Measurements from ENCODE around the gene KRT37.
"Not testable (repeated sequence)": the region's sequence is repeated elsewhere in the genome, so short reads cannot be mapped to it uniquely, and the experiment has no call there.

KRT37 gene

DNA sequence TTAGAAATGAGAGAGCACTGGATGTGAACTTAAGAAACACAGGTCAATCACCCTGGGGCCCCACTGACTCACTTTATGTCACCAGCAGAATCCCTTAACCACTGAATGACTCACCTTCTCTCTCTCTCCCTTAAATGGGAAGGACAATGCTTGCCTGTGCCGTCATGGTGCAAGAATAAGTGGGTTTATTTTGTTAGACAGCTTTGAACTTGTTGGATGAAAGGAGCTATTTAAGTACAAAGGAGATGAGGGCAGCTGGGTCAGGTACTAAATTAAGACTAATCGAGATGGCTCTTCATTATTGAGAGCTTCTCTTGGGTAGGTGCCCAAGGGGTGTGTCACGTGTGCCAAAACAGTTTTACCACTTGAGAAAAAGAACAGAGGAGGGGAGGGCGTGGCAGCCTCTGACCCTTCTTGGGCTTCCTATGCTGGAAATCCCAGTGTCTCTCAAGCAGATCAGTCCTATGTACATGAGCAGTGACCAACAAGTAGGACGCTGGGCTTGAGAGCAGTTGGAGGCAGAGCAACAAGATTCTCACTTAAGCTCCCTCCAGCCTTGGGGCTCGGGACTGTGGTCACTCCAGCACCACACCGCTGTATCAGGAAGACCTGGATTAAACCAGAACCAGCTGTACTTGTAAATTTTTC, 20.2 kb downstream of the KRT37 start:
- DNase-seq (ENCODE audit: low read depth) = peak; percentile 95

DNA sequence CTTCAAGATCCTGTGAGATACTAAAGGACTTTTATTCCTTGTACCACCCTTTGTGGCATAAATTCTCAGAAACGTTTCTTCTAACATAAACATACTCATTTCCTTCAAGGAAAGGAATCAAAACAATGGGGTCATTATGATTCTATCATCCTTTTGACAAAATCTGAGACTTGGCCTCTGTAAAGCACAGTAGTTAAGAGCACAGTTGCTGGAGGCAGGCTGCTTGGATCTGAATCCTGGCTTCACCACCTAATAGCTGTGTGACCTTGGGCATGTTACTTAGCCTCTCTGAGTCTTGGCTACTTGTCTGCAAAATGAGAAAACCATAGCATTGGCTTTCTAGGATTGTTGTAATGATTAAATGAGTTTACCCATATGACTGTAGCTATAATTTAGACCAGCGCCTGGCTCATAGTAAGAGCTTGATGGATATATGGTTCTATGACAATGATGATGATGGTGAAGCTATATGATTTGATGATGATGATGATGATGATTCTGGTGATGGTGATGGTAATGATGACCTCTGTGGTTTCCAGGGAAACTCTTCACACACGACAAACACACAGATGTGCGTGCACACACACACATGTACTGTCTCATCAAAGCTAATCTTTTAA, 20.9 kb downstream of the KRT37 start:
- no peak for DNase-seq (ENCODE audit: low read depth)

DNA sequence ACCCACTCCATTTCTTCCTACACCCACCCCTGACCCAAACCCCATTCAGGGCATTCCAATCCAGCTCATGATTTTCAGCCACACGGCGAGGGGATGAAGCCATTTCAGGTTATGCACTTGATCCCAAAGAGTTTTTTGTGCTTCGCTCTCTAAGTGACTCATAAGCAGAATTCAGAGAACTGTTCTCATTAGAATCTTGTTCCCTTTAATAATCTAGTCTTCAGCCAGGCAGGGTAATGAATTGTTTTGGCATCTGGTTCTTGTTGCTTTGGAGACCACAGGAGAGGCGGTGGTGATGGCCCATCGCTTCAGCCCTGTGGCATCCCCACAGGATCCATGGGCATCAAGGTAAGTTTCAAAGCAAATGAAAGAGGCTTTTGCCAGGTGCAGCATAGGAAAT, 22.2 kb downstream of the KRT37 start:
- DNase-seq (ENCODE audit: low read depth) = no peak

DNA sequence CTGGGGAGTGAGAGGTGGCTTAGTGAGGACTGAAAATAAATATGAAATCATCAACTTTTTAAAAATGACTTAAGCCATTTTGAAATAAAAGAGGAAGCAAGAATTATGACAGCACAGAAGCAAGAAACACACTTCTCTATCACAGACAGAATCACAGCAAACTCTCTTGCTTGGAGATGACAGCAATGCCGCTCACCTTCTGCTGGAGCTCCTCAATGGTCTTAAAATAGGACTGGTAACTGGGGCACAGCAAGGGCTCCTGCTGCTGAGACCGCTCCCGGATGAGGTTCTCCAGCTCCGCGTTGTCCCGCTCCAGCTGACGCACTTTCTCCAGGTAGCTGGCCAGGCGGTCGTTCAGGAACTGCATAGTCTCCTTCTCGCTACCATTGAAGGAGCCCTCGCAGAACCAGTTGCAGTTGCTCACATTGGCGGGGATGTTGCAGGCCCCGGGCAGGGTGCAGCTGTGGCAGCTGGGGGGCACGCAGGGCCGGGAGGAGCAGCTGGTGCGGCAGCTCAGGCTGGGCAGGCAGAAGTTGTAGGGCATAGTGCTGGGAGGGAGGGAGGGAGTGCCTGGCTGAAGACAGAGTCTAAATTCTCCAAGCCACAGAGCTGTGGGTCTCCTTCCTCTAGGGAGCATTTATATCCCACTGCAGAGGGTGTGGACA, 27.3 kb downstream of the KRT37 start, which contains the start of gene KRT31:
Gene KRT31, minus strand, starts transcription at position 613 of the 665 bp plus-strand sequence. Its CDS starts 69 bp downstream, at position 544.
- DNase-seq (ENCODE audit: low read depth) = no peak

DNA sequence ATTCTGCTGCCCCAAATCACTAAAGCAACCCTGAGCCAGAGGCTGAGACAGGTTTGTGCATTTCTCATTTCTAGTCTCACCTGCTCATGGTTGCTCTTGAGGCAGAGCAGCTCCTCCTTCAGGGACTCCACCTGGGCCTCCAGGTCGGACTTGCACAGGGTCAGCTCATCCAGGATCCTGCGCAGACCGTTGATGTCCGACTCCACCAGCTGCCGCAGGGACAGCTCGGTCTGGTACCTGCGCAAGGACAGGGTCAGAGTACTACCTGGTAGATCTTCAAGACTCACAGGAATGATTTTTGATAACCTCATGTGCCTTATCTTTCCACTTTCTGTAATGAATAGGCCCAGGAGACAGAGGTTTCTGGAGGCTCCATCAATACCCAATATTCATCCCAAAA, 28.0 kb downstream of the KRT37 start:
- DNase-seq (ENCODE audit: low read depth) = no peak

DNA sequence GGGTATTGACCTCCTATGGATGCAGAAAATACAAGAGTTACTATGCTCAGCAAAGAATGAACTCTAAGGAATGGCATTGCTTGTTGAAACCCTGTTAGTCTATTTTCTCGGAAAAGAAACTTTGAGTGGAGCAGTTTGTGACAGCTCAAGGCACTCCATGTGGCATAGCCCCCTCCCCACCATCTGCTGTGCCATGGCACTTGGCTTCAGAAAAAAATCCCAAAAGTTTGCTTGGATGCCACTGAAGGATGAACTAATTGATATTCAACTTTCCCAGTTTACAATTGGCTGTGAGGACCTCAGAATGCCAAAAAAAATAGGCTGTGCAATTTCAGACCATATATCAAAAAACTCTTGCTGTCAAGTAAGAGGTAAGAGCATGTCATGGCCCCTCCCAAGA, 28.8 kb downstream of the KRT37 start:
- DNase-seq (ENCODE audit: low read depth) = no peak

DNA sequence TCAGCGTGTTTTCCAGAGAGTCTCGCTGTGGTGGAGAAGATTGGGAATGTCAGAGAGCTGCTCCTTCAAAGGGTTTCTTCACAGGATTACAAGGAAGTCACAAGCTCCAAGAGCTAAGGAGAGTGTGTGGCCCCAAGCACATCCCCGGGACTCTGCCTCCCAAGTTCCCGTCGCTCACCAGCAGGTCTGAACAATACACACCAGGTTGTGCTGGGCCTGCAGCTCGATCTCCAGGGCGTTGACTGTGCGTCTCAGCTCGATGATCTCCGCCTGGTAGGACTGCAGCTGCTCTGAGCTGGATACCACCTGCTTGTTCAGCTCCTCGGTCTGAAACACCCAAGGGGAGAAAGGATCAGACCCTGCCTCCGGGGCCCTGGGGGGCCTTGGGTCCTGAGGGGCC, 29.3 kb downstream of the KRT37 start:
- DNase-seq (ENCODE audit: low read depth) = not testable (repeated sequence)

DNA sequence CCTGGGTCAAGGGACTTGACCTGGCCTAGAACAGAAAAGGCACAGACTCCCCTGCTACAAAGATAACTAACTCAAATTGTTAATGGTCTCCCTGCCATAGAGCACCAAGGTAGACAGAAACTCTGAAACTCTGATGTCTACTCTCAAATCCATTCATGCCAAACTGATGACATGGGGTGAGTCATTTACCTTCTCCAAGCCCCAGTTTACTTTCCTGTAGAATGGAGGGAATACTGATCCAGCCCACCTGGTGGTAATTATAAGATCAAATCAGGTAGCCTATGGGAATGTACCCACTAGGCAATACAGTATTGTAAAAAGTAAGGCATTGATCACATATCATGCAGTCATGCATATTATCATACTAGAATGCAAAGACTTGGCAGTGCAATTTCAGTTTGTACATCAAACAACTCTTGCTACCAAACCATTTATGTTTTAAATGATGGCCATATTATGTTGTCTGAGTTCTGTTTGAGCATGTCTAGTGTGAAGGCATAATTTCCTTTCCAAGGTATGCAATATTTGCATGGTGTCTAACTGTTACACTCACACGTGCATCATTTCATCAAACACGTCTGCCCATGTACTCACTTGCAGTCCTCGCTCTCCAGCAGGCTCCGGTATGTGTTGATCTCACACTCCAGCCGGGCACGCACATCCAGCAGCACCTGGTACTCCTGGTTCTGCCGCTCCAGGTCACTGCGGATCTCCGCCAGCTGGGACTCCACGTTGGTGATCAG, 30.0 kb downstream of the KRT37 start:
- DNase-seq (ENCODE audit: low read depth) = no peak

DNA sequence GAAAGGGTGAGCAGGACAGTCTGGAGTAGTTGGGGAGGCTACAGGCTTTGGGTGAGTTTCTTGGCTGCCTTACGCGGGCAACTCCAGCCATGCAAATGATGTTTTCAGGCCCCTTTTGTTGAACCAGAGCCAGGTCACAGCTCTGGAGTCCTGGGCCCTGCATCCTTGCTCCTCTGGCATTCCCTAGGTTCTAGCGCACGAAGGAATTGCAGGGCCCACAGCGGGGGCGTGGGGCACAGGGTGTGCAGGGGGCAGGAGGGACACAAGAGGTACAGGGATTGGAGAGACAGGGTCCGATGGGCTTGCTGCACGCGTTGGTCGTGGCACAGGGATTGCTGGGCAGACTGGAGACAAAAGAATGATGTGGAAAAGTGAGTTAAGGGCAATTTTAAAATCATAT, 30.6 kb downstream of the KRT37 start:
- no peak for DNase-seq (ENCODE audit: low read depth)

DNA sequence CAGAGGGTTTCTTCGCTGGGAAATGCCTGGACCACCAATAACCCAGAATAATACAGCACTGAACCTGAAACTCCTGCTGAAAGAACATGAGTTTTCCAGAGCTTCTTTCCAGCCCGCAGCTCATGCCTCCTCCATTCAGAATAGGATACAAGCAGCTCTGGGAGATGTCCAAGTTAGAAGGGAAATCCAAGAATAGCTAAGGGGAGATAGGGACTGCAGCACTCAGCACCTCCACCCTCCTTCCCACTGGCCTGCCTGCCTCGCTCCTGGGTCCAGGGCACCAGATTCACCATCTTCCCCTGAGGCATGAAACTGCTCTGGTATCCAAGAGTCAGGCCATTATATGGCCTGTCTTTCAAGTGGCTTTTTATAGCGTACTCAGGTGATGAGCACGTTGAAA, 31.1 kb downstream of the KRT37 start:
- no peak for DNase-seq (ENCODE audit: low read depth)

DNA sequence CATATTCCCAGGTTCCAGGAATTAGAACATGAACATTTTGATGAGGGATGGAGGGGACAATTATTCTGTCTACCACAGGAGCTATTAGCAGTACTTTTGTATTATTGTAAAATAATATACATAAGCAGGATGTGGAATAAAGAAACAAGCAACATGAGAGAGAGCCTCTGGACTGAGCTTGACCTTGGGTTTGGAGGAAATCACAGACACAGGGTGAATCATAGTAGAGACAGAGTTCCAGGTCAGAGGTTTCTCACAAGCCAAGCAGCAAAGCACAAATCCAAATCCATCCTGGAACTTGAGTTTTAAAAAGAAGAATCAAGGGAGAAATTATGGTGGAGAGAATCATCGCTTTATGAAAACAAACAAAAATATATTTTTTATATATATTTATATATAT, 32.1 kb downstream of the KRT37 start:
- DNase-seq (ENCODE audit: low read depth) = peak; percentile 74

DNA sequence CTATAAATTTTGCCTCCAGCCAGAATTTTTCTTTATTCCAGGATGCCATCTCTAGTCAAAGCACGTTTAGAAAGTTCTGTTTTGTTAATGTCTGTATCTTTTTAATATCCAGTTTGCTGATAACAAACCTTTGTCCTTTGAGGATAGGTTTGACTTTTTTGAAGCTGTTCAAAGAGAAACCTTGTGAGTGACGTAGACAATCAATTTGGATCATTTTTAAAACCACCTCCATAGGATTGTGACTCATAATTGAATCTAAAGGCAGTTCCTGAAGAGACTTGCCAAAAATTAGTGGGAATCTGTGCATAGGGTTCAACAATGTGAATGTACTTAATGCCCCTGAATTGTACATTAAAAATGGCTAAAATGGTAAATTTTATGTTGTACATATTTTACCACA, 32.9 kb downstream of the KRT37 start:
- no peak for DNase-seq (ENCODE audit: low read depth)

DNA sequence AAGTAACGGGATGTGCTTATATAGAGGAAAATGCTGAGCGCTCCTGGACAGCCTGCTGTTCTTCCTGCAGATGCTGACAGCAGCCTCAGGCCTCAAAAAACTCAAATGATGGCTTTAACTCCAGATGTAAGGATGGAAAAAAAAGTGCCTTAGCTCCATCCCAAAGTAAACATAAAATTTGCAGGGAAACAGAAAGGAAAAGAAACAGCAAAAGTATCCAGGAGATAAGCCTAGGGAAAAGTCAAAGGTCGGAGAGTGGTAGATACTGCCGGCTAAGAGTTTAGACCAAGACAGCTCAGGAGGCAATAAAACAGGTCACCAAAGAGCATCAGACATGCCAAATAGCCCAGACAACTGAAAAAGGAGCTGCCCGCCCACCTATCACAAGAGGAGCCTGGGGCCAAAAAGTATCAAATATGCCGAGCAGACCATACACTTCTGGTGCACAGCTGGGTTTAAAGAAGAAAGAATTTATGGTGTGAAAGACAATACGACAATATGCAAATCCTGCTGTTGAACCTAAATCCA, 33.9 kb downstream of the KRT37 start:
- no peak for DNase-seq (ENCODE audit: low read depth)

DNA sequence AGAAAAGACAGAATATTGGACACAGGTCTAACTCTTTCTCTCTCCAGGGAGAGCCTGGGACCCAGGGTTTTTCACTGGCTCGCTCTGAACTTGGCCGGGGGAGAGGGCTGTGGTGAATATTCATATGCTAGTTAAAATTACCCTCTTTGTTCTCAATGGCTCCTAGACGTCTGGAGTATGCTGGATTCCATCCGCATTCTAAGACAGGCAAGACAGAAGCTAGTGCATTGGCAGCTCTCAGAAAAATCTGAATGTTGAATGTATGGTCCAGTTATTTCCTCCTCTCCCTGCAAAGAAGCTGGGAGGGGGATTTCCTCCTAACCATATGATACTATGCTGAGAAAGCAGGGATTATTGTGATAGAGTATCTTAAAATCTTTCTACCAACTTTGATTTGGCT, 36.7 kb downstream of the KRT37 start:
- no peak for DNase-seq (ENCODE audit: low read depth)

DNA sequence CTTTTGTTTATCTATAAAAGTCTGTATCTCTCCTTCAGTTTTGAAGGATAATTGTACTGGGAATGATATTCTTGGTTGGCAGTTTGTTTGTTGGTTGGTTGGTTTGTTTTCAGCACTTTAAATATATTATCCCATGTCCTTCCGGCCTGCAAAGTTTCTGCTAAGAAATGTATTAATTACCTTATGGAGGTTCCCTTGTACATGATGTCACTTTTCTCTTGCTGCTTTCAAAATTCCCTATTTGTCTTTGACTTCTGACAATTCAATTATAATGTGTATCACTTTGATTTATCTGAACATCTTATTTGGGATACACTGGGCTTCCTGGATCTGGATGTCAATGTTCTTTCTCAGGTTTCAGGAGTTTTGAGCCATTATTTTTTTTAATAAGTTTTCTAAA, 38.2 kb downstream of the KRT37 start:
- no peak for DNase-seq (ENCODE audit: low read depth)

DNA sequence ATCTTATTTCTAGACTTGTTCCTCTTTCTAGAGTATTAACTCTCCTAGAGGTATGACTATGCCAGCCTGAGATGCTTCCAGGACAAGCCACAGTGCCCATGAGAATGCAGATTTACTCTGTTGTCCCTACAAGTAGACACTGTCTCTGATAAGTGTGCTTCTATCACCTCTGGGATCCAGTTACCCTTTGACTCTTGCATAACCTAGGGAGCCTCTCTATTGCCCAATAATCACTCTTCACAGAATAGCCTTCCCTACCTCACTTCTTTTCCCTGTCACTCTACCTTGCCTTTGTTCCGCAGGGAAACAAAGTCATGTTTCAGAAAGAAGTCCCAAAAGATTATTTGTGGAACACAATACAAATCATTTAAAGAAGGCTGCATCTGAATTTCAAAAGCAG, 40.7 kb downstream of the KRT37 start:
- DNase-seq (ENCODE audit: low read depth) = no peak

DNA sequence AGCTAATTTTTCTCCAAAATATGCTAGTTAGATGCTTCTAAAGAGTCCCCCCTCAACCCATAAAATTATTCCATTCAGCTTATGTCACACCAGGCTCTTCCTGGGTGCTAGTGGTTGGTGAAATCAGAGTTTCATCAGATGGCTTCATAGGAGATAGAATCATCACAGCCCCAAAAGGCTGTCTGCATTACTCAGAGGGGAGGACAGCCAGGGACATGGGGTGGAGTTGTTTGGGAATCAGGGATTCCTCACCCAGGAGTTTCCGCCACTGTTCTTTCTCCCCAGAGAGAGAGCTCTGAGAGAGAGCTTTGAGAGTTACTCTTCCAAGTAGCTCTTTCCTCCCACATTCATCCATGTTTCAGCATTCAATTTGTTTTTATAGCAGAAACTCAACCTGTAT, 42.0 kb downstream of the KRT37 start:
- peak; percentile 43 for DNase-seq (ENCODE audit: low read depth)

DNA sequence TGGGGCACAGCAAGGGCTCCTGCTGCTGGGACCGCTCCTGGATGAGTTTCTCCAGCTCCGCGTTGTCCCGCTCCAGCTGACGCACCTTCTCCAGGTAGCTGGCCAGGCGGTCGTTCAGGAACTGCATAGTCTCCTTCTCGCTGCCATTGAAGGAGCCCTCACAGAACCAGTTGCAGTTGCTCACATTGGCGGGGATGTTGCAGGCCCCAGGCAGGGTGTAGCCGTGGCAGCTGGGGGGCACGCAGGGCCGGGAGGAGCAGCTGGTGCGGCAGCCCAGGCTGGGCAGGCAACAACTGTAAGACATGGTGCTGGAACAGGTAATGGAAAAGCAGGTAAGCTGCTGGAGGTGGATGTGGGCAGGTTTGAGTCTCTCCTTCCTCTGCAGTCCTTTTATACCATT, 42.4 kb downstream of the KRT37 start, which contains the start of gene KRT34:
Gene KRT34, minus strand, starts transcription at position 364 of the 400 bp plus-strand sequence. Its CDS starts 60 bp downstream, at position 304.
- DNase-seq (ENCODE audit: low read depth) = not testable (repeated sequence)

DNA sequence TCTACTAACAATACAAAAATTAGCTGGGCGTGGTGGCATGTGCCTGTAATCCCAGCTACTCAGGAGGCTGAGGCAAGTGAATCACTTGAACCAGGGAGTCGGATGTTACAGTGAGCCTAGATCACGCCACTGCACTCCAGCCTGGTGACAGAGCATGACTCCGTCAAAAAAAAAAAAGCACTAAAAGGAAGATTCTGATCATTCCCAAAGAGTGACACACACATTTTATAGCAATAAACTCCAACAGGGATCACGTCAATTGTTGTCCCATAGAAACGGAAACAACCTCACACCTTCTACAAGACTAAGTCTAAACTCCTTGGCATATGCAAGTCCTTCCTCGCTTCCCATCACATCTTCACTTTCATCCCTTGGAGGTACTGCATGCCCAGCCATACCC, 44.3 kb downstream of the KRT37 start:
- DNase-seq (ENCODE audit: low read depth) = peak; percentile 52

DNA sequence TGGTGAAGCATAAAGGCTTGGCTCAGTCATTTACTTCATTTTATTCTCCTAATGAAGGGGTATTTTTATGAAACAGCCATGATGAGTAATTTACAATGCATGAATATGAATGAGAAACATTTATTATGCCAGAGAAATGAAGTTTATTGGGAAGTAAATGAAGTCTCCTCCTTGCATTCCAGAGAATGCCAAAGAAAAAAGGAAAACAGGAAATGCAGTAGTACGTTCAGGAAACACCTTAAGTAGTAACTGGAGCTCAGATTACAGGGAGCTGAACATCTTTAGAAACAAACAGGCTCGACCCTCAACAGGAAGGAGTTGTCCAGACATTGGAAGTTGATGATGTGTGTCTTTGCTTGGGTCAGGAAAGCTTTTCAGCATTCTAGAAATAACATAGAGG, 46.8 kb downstream of the KRT37 start:
- peak; percentile 13 for DNase-seq (ENCODE audit: low read depth)

All from amniotic epithelial cell (primary cell).